HPDE6-E6E7 (cell line): ENCODE results near the gene ABCA7.
A peak's percentile ranks its signal among the peaks of the same experiment; 100 is the strongest.

Experiments
- DNase-seq: peaks from one replicate; pipeline ENCODE4 v3.0.0; 2011; ENCODE audit warnings: missing footprints; ENCODE audit errors: extremely low spot score

The ABCA7 gene

DNA sequence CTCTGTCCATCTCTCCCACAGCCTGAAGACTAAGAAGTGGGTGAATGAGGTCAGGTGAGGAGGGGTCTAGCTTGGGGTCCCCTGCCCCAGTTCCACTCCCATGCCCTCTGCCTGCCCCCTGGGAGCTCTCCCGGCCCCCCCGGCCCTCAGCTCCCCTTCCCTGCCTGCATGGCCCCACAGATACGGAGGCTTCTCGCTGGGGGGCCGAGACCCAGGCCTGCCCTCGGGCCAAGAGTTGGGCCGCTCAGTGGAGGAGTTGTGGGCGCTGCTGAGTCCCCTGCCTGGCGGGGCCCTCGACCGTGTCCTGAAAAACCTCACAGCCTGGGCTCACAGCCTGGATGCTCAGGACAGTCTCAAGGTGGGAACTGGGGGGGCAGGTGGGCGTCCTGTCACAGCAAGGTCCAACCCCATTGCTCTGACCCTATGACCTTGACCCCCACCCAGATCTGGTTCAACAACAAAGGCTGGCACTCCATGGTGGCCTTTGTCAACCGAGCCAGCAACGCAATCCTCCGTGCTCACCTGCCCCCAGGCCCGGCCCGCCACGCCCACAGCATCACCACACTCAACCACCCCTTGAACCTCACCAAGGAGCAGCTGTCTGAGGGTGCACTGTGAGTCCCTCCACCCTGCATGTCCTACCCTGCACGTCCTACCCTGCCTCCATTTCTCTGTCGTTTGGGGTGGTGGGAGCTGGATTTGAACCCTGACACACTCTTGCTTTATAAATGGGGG is 16.1 kb downstream of the ABCA7 start:
- no peak for DNase-seq

- no peak for DNase-seq
These were observed 17.4 kb downstream of the ABCA7 start for GRCh38 chr19:1057176-1057855.

- DNase-seq, result no peak
These were observed 18.2 kb downstream of the ABCA7 start for GRCh38 chr19:1058112-1058511.

- no peak for DNase-seq
These were observed 20.8 kb downstream of the ABCA7 start for GRCh38 chr19:1060689-1061088.

GRCh38 chr19:1061987-1062386 is 22.1 kb downstream of the ABCA7 start:
- DNase-seq, result no peak

DNA sequence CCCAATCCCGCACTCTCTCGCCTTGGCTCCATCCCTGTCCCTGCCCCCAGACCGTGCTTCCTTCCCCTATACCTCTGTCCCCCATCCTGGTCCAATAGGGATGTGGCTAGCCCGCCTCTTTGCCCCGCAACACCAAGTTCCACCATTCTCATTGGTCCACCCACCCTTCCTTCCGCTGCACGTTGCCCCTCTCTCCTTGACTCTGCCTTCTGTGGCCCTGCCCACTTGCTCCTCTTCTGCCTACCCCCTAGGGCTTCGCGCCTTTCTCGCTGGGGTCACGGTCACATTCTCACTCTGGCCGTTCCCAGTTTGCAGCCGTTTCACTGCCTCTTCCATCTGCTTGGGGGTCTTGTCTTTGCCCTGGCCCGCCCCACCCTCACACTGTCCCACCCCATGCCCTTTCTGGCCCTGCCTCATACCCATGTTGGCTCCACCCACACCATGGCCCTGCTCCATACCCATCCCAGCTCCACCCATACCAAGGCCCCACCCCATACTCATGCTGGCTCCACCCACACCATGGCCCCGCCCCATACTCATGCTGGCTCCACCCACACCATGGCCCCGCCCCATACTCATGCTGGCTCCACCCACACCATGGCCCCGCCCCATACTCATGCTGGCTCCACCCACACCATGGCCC is 22.6 kb downstream of the ABCA7 start:
- no peak for DNase-seq

DNA sequence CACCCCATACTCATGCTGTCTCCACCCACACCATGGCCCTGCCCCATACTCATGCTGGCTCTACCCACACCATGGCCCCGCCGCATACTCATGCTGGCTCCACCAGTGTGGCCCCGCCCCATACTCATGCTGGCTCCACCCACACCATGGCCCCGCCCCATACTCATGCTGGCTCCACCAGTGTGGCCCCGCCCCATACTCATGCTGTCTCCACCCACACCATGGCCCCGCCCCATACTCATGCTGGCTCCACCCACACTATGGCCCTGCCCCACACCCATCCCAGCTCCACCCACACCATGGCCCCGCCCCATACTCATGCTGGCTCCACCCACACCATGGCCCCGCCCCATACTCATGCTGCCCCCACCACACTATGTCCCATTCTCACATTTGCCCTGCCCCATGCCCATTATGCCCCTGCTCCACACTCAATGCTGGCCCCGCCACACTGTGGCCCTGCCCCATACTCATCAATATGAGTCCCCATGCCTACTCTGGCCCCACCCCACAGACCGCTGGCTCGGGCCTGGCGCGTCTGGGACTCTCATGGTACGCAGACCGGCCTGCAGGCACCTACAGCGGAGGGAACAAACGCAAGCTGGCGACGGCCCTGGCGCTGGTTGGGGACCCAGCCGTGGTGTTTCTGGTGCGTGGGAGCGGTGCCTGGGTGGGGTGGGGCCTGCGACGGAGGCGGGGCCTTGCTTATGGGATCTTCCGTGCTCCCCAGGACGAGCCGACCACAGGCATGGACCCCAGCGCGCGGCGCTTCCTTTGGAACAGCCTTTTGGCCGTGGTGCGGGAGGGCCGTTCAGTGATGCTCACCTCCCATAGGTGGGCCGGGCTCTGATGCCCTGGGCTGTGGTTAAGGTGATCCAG is 23.4 kb downstream of the ABCA7 start:
- no peak for DNase-seq

- no peak for DNase-seq
These were observed 24.2 kb downstream of the ABCA7 start for GRCh38 chr19:1063909-1064660.

DNA sequence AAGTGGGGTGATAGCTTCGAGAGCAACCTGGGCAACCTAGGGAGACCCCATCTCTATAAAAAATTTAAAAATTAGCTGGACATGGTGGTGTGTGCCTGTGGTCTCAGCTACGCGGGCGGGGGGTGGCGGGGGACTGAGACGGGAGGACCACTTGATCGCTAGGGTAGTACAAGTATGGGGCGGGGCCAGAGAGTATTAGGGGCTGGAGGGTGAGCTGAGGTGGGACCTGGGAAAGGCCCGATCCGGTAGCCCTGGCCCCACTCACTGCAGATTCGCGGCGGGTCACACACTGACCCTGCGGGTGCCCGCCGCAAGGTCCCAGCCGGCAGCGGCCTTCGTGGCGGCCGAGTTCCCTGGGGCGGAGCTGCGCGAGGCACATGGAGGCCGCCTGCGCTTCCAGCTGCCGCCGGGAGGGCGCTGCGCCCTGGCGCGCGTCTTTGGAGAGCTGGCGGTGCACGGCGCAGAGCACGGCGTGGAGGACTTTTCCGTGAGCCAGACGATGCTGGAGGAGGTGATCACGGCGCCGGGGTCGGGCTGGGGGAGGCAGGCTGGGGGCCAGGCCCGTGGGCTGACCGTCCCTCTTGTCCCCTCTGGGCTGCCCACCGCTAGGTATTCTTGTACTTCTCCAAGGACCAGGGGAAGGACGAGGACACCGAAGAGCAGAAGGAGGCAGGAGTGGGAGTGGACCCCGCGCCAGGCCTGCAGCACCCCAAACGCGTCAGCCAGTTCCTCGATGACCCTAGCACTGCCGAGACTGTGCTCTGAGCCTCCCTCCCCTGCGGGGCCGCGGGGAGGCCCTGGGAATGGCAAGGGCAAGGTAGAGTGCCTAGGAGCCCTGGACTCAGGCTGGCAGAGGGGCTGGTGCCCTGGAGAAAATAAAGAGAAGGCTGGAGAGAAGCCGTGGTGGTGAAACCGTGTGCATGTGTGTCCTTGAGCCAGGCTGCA is 25.0 kb downstream of the ABCA7 start:
- DNase-seq, result peak; percentile 67

DNA sequence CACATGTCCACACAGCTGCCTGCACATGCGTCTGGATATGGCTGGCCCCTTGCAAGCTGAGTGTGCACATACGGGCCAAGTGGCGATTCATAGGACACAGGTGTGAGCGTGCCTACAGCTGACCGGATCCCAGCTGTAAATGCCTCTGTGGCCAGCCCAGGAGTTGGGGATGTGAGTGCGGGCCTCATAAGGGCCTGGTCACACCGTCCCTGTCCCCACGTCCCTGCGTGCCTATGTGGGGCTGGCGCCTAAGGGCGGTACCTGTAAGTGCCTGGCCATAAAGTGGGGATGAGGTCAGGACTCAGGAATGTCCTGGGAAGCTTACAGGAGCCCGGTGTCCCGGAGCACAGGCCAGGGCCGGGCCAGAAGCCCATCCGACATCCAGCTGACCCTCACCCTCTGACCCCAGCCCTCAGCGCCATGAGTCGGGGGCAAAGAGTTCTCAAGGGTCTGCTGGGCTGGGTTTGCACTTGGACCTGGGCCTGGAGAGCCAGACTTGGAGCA is 25.8 kb downstream of the ABCA7 start:
- no peak for DNase-seq

DNA sequence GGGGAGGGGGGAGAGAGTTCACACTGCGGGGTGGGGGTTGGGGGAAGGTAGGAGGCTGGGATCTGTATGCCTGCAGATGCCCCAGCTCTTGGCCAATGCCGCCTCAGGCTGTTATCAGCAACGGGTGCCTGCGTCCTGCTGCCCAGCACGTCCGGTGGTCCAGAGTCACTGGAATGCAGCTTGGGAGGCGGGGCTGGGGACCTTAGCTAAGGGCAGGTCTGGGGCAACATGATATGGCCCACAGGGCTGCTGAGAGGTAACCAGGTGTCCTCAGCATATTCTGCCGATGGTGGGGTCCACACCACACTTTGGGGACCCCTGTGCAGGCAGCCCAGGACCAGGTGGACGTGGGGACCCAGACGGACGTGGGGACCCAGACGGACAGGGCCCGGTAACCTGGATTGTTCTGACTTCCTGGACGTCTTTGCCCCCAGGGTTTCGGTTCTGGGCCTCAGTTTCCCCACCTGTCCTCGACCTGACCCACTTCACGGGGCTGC is 26.4 kb downstream of the ABCA7 start:
- DNase-seq, result no peak

- no peak for DNase-seq
These were observed 26.9 kb downstream of the ABCA7 start, which contains the start of gene ARHGAP45 for GRCh38 chr19:1066748-1067340. ARHGAP45 (plus strand) TSS chr19:1067167; CDS start chr19:1067406, 239 bp downstream.

GRCh38 chr19:1067341-1067957 is 27.5 kb downstream of the ABCA7 start:
- no peak for DNase-seq

- no peak for DNase-seq
These were observed 28.4 kb downstream of the ABCA7 start for GRCh38 chr19:1068009-1069001.

- no peak for DNase-seq
These were observed 29.3 kb downstream of the ABCA7 start for GRCh38 chr19:1069009-1069779.

GRCh38 chr19:1070576-1070930 is 30.6 kb downstream of the ABCA7 start:
- DNase-seq, result no peak
